GM06990 (cell line): Measurements from ENCODE around the gene MCF2L.

Experiments
- DNase-seq: peaks from one replicate; pipeline ENCODE4 v3.0.0-alpha.2; 2011; ENCODE audit not compliant: insufficient read length; ENCODE audit errors: extremely low read depth
- H3K27me3 ChIP-seq: replicated peaks from 2 replicates; pipeline ENCODE4 v1.6.0; 2011; ENCODE audit warnings: low read length; ENCODE audit not compliant: control insufficient read depth, insufficient read depth
- H3K36me3 ChIP-seq: 2 replicates; pipeline ENCODE4 v1.5.1; 2011; ENCODE audit warnings: low read length; ENCODE audit not compliant: control insufficient read depth, insufficient read depth
- H3K4me3 ChIP-seq: replicated peaks from 2 replicates; pipeline ENCODE4 v1.5.1; 2011; ENCODE audit warnings: low read depth, mild to moderate bottlenecking, control low read depth, low read length
- TF ChIP-seq, protein P1 (sequence below): IDR thresholded peaks from 2 replicates; pipeline ENCODE4 v1.5.1; 2011; ENCODE audit warnings: low read length, control low read depth, mild to moderate bottlenecking, inconsistent platforms; ENCODE audit not compliant: insufficient read depth, poor library complexity, severe bottlenecking

The MCF2L gene

DNA sequence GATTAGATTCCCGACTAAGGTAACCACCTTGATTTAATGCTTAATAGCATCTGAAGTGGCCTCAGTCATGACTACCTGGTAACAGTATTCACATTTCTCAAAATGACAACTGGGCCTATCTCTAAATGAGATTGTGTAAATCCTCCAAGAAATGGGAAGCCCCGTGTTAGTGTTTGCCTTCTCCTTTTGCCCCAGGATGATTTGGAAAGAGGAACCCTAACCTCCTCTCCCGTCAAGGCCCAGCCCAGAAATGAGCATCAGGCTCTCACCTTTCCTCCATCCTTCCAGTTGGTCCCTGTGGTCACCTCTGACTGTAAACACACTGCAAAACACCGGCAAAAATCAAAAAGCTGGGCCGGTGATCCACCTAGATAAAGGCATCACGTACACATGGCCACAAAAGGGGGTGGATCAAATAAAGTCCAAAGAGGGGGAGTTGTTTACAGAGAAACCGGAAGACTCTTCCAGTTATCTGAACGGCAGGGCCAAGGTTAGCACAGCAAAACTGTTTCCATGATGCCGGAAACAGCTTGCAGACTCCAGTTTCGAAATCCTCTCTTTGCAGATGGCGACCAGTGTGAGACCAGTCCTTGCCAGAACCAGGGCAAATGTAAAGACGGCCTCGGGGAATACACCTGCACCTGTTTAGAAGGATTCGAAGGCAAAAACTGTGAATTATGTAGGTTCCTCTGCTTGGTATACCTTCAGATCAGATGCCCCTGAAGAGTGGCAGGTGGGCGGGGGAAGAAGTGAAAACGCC lies 170.0 kb downstream of the MCF2L start:
- TF ChIP-seq, protein P1, sequence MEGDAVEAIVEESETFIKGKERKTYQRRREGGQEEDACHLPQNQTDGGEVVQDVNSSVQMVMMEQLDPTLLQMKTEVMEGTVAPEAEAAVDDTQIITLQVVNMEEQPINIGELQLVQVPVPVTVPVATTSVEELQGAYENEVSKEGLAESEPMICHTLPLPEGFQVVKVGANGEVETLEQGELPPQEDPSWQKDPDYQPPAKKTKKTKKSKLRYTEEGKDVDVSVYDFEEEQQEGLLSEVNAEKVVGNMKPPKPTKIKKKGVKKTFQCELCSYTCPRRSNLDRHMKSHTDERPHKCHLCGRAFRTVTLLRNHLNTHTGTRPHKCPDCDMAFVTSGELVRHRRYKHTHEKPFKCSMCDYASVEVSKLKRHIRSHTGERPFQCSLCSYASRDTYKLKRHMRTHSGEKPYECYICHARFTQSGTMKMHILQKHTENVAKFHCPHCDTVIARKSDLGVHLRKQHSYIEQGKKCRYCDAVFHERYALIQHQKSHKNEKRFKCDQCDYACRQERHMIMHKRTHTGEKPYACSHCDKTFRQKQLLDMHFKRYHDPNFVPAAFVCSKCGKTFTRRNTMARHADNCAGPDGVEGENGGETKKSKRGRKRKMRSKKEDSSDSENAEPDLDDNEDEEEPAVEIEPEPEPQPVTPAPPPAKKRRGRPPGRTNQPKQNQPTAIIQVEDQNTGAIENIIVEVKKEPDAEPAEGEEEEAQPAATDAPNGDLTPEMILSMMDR = no peak
- Histone ChIP-seq H3K36me3 (no peaks in the 10 kb centered on the region), H3K4me3 (no peak overlapping the region), H3K27me3 (no peaks in the 10 kb centered on the region; the same call in 1 of the 2 replicates)
- DNase-seq = no peak

DNA sequence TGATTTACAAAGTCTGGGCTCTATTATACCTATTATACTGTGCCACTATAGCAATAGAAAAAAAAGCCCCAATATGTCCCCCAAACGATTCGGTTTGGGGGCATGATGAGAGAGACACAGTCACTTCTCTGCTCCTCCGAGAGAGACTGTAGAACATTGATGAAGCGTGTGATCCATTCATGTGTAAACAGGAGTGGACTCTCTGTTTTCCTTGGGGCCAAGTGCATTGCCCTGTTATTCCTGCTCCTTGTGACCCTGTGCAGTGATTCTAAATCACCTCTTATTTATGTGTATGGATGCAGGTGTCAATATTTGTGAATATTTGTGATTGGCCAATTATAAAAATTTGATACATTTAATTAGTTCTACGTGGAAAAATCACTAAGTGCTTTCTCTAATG lies 170.6 kb downstream of the MCF2L start:
- TF ChIP-seq, protein P1 = no peak
- no peak for DNase-seq
- Histone ChIP-seq H3K36me3 (no peaks in the 10 kb centered on the region), H3K4me3 (no peak overlapping the region), H3K27me3 (no peaks in the 10 kb centered on the region; the same call in 1 of the 2 replicates)

DNA sequence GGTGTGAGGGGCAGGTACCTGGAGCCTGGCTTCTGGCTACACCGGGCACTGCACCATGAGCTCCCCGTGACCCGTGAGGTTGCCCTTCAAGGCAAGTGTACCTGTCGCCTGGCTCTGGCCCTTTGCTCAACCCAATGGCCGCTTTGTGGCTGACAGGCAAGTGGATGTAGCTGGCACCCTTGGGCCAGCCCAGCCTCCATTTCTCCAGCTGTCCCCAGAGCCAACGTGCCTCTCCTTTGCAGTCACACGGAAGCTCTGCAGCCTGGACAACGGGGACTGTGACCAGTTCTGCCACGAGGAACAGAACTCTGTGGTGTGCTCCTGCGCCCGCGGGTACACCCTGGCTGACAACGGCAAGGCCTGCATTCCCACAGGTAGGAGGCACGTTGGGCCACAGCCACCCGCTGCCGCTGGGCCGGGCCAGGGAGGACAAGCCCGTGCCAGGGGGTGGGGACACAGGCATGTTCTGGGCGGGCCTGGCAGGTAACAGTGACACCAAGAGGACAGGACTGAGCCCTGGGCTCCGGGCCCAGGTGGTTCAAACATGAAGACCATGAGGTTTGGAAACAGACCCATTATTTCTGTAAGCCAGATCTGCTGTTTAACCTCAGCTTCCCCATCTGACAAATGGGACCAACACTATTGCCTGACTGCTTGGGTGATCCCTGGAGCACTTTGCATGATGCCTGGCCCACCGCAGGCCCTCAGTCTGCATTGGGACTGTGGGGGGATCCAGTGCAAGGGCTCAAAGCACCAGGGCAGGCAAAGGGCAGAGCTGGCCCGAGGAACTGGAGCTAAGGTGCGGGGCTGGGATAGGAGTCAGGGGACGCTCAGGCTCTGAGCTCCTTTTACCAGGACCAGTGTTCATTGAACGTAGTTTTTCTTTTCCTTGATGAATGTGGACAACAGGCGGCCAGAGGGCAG lies 171.9 kb downstream of the MCF2L start:
- Histone ChIP-seq H3K27me3 (no peaks in the 10 kb centered on the region; the same call in 1 of the 2 replicates), H3K36me3 (no peaks in the 10 kb centered on the region), H3K4me3 (no peak overlapping the region)
- TF ChIP-seq, protein P1 = no peak
- no peak for DNase-seq

- Histone ChIP-seq H3K36me3 (no peaks in the 10 kb centered on the region), H3K4me3 (no peak overlapping the region), H3K27me3 (no peaks in the 10 kb centered on the region; the same call in 1 of the 2 replicates)
- TF ChIP-seq, protein P1 = no peak
- no peak for DNase-seq
Measured at GRCh38 chr13:113141601-113141970, 172.6 kb downstream of the MCF2L start.

GRCh38 chr13:113142876-113143275 lies 173.9 kb downstream of the MCF2L start:
- no peak for DNase-seq

More at GRCh38 chr13:113142876-113143275, 173.9 kb downstream of the MCF2L start:
- Histone ChIP-seq H3K36me3 (no peaks in the 10 kb centered on the region), H3K27me3 (no peaks in the 10 kb centered on the region; the same call in 1 of the 2 replicates), H3K4me3 (no peak overlapping the region)
- TF ChIP-seq, protein P1 = no peak
